HEK293 (cell line): ENCODE measurements around the gene ZNF506.
"Not testable (repeated sequence)": the region's sequence is repeated elsewhere in the genome, so short reads cannot be mapped to it uniquely, and the experiment has no call there.

Source experiments
- CTCF ChIA-PET: fragments of 350-600 bp; formaldehyde crosslinking; extraction: SDS; loops from one replicate; lab custom pipeline; 2021; ENCODE audit warnings: antibody characterized with exemption; lab: Yijun Ruan, JAX
- POLR2A ChIA-PET: fragments of 300-600 bp; formaldehyde crosslinking; extraction: SDS; loops from one replicate; lab custom pipeline; 2020; ENCODE audit warnings: antibody characterized with exemption, inconsistent platforms; lab: Yijun Ruan, JAX
- H3K27ac ChIP-seq: fragments of 200-500 bp; sonication (Bioruptor generic); 2 replicates; pipeline ENCODE4 v1.5.1; 2014; ENCODE audit warnings: low read depth, low read length, control low read depth, inconsistent platforms; ENCODE audit errors: extremely low read depth
- H3K36me3 ChIP-seq, 2 experiments: fragments of 200-500 bp in 1 of 2; sonication (Bioruptor generic) in 1 of 2; 1 replicate in 1 of 2; 2 replicates in 1 of 2; pipeline ENCODE4 v1.5.1; 2014 to 2017; ENCODE audit warnings: inconsistent platforms in 2 of 2, low read length in 2 of 2; ENCODE audit not compliant: control insufficient read depth in 2 of 2, insufficient read depth in 1 of 2
- H3K4me1 ChIP-seq: fragments of 200-500 bp; sonication (Bioruptor generic); 2 replicates; pipeline ENCODE4 v1.5.1; 2014; ENCODE audit warnings: mild to moderate bottlenecking, low read length, inconsistent platforms; ENCODE audit not compliant: control insufficient read depth, insufficient read depth
- H3K4me3 ChIP-seq: 2 replicates; pipeline ENCODE4 v1.5.1; 2011; ENCODE audit warnings: low read depth, mild to moderate bottlenecking, control low read depth, low read length, moderate library complexity
- H3K9me3 ChIP-seq: fragments of 200-500 bp; sonication (Bioruptor generic); 2 replicates; pipeline ENCODE4 v1.5.1; 2014; ENCODE audit warnings: low read depth, low read length, inconsistent platforms; ENCODE audit not compliant: control insufficient read depth, insufficient read depth
- KLF1 ChIP-seq: fragments of 450-650 bp; formaldehyde crosslinking; IDR thresholded peaks from 2 replicates; pipeline ENCODE4 v1.5.1; 2016; ENCODE audit warnings: missing biosample characterization, missing genetic modification characterization
- RBAK ChIP-seq: fragments of 450-650 bp; formaldehyde crosslinking; IDR thresholded peaks from 2 replicates; pipeline ENCODE4 v1.5.1; 2016; ENCODE audit warnings: missing biosample characterization, missing genetic modification characterization
- ZBTB7A ChIP-seq: fragments of 450-650 bp; formaldehyde crosslinking; IDR thresholded peaks from 2 replicates; pipeline ENCODE4 v1.5.1; 2016; ENCODE audit warnings: low read depth, missing biosample characterization, missing genetic modification characterization
- ZBTB8A ChIP-seq: fragments of 450-650 bp; formaldehyde crosslinking; IDR thresholded peaks from 2 replicates; pipeline ENCODE4 v1.5.1; 2016; ENCODE audit warnings: missing biosample characterization, missing genetic modification characterization
- ZFP41 ChIP-seq: fragments of 450-650 bp; formaldehyde crosslinking; IDR thresholded peaks from 2 replicates; pipeline ENCODE4 v1.5.1; 2016; ENCODE audit warnings: missing biosample characterization, missing genetic modification characterization, borderline replicate concordance
- ZNF239 ChIP-seq: fragments of 450-650 bp; formaldehyde crosslinking; IDR thresholded peaks from 2 replicates; pipeline ENCODE4 v1.5.1; 2016; ENCODE audit warnings: missing biosample characterization, missing genetic modification characterization
- ZNF24 ChIP-seq: fragments of 450-650 bp; formaldehyde crosslinking; IDR thresholded peaks from 2 replicates; pipeline ENCODE4 v1.5.1; 2016; ENCODE audit warnings: missing biosample characterization, missing genetic modification characterization
- ZNF37A ChIP-seq: fragments of 450-650 bp; IDR thresholded peaks from 2 replicates; pipeline ENCODE4 v1.5.1; 2018; ENCODE audit warnings: missing biosample characterization, missing genetic modification characterization
- ZNF549 ChIP-seq: fragments of 450-650 bp; IDR thresholded peaks from 2 replicates; pipeline ENCODE4 v1.5.1; 2018; ENCODE audit warnings: missing biosample characterization, missing genetic modification characterization, mild to moderate bottlenecking, inconsistent platforms, moderate library complexity
- ZNF701 ChIP-seq: fragments of 450-650 bp; formaldehyde crosslinking; IDR thresholded peaks from 2 replicates; pipeline ENCODE4 v1.5.1; 2016; ENCODE audit warnings: missing biosample characterization, missing genetic modification characterization
- TF ChIP-seq, protein P1 (sequence below): fragments of 450-650 bp; formaldehyde crosslinking; IDR thresholded peaks from 2 replicates; pipeline ENCODE4 v1.5.1; 2017; ENCODE audit warnings: missing biosample characterization, missing genetic modification characterization
- TF ChIP-seq, protein P2 (sequence below): fragments of 450-650 bp; formaldehyde crosslinking; IDR thresholded peaks from 2 replicates; pipeline ENCODE4 v1.5.1; 2016; ENCODE audit warnings: missing biosample characterization, missing genetic modification characterization
- TF ChIP-seq, protein P3 (sequence below): sonication (generic); formaldehyde crosslinking; IDR thresholded peaks from 2 replicates; pipeline ENCODE4 v1.8.1; 2022; ENCODE audit warnings: mild to moderate bottlenecking, moderate library complexity, missing genetic modification reagents
- TF ChIP-seq, protein P4 (sequence below): fragments of 450-650 bp; formaldehyde crosslinking; IDR thresholded peaks from 2 replicates; pipeline ENCODE4 v1.5.1; 2016; ENCODE audit warnings: missing biosample characterization, missing genetic modification characterization, borderline replicate concordance
- TF ChIP-seq, protein P5 (sequence below): fragments of 450-650 bp; formaldehyde crosslinking; IDR thresholded peaks from 2 replicates; pipeline ENCODE4 v1.5.1; 2017; ENCODE audit warnings: missing biosample characterization, missing genetic modification characterization

The ZNF506 gene

DNA sequence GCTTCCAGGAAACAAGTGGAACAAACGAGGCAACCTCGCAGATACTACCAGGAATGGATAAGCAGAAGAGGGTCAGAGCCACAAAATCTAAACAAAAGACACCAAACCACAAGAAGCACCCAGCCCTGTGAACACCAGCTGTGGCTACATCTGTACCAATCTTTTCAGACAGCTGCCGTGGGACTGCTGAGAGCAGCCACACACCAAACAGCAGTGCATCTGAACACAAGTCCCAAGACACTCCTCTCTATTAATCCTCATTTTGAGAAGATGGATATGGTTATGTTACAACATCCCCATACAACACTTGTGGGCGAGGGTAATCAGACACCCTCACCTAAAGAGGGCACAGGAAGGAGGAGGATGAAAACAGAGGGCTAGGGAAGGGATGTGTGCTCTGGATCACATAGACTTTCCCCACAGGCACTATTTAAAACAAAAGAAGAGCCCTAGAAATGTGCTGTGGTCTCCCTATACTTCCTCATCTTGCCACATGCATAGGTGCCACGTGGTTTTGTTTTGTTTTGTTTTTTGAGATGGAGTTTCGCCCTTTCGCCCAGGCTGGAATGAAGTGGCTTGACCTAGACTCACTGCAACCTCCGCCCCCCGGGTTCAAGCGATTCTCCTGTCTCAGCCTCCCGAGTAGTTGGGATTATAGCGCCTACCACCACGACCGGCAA lies 47.1 kb downstream of the ZNF506 start:
- Histone ChIP-seq H3K36me3 (peaks cover 0 to 14% of the 10 kb centered on the region in 2 experiments; a peak in 1 of 3 replicates), H3K4me3 (no peak overlapping the region), H3K9me3 (no peaks in the 10 kb centered on the region), H3K4me1 (no peaks in the 10 kb centered on the region), H3K27ac (no peak overlapping the region)
- TF ChIP-seq ZNF24 (tag by site-specific recombination): no peak
- TF ChIP-seq KLF1: no peak
- TF ChIP-seq ZBTB8A (tag by site-specific recombination): no peak
- TF ChIP-seq, protein P1, sequence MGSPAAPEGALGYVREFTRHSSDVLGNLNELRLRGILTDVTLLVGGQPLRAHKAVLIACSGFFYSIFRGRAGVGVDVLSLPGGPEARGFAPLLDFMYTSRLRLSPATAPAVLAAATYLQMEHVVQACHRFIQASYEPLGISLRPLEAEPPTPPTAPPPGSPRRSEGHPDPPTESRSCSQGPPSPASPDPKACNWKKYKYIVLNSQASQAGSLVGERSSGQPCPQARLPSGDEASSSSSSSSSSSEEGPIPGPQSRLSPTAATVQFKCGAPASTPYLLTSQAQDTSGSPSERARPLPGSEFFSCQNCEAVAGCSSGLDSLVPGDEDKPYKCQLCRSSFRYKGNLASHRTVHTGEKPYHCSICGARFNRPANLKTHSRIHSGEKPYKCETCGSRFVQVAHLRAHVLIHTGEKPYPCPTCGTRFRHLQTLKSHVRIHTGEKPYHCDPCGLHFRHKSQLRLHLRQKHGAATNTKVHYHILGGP (tag by site-specific recombination): no peak
- TF ChIP-seq, protein P2, sequence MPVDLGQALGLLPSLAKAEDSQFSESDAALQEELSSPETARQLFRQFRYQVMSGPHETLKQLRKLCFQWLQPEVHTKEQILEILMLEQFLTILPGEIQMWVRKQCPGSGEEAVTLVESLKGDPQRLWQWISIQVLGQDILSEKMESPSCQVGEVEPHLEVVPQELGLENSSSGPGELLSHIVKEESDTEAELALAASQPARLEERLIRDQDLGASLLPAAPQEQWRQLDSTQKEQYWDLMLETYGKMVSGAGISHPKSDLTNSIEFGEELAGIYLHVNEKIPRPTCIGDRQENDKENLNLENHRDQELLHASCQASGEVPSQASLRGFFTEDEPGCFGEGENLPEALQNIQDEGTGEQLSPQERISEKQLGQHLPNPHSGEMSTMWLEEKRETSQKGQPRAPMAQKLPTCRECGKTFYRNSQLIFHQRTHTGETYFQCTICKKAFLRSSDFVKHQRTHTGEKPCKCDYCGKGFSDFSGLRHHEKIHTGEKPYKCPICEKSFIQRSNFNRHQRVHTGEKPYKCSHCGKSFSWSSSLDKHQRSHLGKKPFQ (tag by site-specific recombination): no peak
- TF ChIP-seq ZNF701 (tag by site-specific recombination): no peak
- TF ChIP-seq, protein P3, sequence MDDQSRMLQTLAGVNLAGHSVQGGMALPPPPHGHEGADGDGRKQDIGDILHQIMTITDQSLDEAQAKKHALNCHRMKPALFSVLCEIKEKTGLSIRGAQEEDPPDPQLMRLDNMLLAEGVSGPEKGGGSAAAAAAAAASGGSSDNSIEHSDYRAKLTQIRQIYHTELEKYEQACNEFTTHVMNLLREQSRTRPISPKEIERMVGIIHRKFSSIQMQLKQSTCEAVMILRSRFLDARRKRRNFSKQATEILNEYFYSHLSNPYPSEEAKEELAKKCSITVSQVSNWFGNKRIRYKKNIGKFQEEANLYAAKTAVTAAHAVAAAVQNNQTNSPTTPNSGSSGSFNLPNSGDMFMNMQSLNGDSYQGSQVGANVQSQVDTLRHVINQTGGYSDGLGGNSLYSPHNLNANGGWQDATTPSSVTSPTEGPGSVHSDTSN (CRISPR knock-in tag): no peak
- TF ChIP-seq ZNF37A: no peak
- TF ChIP-seq, protein P4, sequence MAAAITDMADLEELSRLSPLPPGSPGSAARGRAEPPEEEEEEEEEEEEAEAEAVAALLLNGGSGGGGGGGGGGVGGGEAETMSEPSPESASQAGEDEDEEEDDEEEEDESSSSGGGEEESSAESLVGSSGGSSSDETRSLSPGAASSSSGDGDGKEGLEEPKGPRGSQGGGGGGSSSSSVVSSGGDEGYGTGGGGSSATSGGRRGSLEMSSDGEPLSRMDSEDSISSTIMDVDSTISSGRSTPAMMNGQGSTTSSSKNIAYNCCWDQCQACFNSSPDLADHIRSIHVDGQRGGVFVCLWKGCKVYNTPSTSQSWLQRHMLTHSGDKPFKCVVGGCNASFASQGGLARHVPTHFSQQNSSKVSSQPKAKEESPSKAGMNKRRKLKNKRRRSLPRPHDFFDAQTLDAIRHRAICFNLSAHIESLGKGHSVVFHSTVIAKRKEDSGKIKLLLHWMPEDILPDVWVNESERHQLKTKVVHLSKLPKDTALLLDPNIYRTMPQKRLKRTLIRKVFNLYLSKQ (tag by site-specific recombination): no peak
- no peak for TF ChIP-seq ZNF549 (tag by site-specific recombination)
- ChIA-PET CTCF (no interaction called here), POLR2A (interaction anchor here (0.9 kb wide), 1 partner anchor 91 kb away, joined by 3 read pairs; the partner anchor contains the start of gene ZNF253)

DNA sequence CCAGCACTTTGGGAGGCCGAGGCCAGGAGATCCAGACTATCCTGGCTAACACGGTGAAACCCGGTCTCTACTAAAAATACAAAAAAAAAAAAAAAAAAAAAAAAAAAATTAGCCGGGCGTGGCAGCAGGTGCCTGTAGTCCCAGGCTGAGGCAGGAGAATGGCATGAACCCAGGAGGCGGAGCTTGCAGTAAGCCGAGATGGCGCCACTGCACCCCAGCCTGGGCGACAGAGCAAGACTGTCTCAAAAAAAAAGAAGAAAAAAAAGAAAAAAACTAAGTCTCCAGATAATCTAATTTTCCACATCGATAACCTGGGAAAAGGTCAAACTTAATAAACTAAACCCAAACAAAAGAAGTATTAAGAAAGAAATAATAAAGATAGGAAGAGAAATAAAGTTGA lies 49.6 kb downstream of the ZNF506 start:
- H3K27ac ChIP-seq, H3K4me3 ChIP-seq, H3K4me1 ChIP-seq, POLR2A ChIA-PET, H3K9me3 ChIP-seq, H3K36me3 ChIP-seq: not testable (repeated sequence)
- CTCF ChIA-PET: interaction anchor here (0.7 kb wide), 2 partner anchors 226 to 615 kb away, joined by 3 to 4 read pairs; no protein-coding TSS in a partner anchor

DNA sequence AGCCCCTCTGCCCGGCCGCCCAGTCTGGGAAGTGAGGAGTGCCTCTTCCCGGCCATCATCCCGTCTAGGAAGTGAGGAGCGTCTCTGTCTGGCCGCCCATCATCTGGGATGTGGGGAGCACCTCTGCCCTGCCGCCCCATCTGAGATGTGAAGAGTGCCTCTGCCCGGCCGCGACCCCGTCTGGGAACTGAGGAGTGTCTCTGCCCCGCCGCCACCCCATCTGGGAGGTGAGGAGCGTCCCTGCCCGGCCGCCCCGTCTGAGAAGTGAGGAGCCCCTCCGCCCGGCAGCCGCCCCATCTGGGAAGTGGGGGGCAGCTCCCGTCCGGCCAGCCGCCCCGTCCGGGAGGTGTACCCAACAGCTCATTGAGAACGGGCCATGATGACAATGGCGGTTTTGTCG lies 51.6 kb downstream of the ZNF506 start:
- CTCF ChIA-PET, H3K4me3 ChIP-seq, H3K36me3 ChIP-seq, H3K27ac ChIP-seq, POLR2A ChIA-PET, H3K4me1 ChIP-seq, H3K9me3 ChIP-seq: not testable (repeated sequence)

DNA sequence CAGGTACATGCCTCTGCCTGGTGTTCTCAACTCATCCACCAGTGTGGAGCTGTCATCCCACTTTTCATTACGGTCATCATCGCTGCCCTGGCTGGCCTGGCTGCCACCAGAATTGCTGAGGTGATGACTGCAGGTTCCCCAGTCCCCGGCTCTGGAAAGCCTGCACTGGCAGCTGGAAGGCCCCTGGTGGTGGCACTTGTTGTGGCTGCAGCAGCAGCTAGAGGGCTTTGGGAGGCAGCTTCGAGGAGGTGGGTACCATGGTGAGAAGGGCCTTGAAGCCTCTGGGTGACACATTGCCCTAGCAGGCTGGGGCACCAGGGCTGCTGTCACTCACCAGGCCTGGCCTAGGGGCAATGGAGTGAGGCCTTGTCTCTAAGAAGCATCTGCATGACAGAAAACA lies 63.4 kb downstream of the ZNF506 start:
- Histone ChIP-seq H3K4me1 (no peaks in the 10 kb centered on the region), H3K9me3 (no peaks in the 10 kb centered on the region), H3K4me3 (no peak overlapping the region), H3K36me3 (no peaks in the 10 kb centered on the region), H3K27ac (no peak overlapping the region)
- CTCF ChIA-PET: no interaction called here
- POLR2A ChIA-PET: no interaction called here
- no peak for TF ChIP-seq ZNF239 (tag by site-specific recombination)
- TF ChIP-seq ZNF24 (tag by site-specific recombination): no peak
- TF ChIP-seq, protein P5, sequence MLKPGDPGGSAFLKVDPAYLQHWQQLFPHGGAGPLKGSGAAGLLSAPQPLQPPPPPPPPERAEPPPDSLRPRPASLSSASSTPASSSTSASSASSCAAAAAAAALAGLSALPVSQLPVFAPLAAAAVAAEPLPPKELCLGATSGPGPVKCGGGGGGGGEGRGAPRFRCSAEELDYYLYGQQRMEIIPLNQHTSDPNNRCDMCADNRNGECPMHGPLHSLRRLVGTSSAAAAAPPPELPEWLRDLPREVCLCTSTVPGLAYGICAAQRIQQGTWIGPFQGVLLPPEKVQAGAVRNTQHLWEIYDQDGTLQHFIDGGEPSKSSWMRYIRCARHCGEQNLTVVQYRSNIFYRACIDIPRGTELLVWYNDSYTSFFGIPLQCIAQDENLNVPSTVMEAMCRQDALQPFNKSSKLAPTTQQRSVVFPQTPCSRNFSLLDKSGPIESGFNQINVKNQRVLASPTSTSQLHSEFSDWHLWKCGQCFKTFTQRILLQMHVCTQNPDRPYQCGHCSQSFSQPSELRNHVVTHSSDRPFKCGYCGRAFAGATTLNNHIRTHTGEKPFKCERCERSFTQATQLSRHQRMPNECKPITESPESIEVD: no peak
- TF ChIP-seq ZBTB7A (tag by site-specific recombination): no peak
- TF ChIP-seq ZFP41: no peak
- TF ChIP-seq RBAK (tag by site-specific recombination): no peak
- TF ChIP-seq, all 188 proteins: peak for 0
